Nucleus accumbens (tissue), 56 donors: ENCODE results near the gene TENT4B.

Experiments used
- DNase-seq, 56 donors: peaks; one replicate each; lab custom pipeline; 2025; lab: John Stamatoyannopoulos, UW

Gene TENT4B

GRCh38 chr16:50280932-50281331 lies 127.8 kb downstream of the TENT4B start:
- no peak for DNase-seq
